Activated naive CD4-positive, alpha-beta T cell treated with anti-CD3 and anti-CD28 coated beads, Interleukin-2, amount 10 ng/mL, durations not matched to agents 7 days and 5 days (primary cell): ENCODE results near the gene FAF1.

ENCODE experiments used
- CTCF ChIA-PET: fragments of 350-600 bp; sonication (Branson Sonifier 250); formaldehyde crosslinking; loops from one replicate; lab custom pipeline; 2021; ENCODE audit warnings: antibody characterized with exemption; lab: Charles Lee
- DNase-seq: peaks from one replicate; pipeline ENCODE4 v3.0.0-alpha.2; 2020
- H3K27ac Mint-ChIP-seq: one replicate; pipeline ENCODE4 v1.8.0; 2021; ENCODE audit warnings: mild to moderate bottlenecking, moderate library complexity, mixed read lengths
- H3K27me3 Mint-ChIP-seq: one replicate; pipeline ENCODE4 v1.8.0; 2021; ENCODE audit warnings: mild to moderate bottlenecking, mixed read lengths
- H3K36me3 Mint-ChIP-seq: one replicate; pipeline ENCODE4 v1.8.0; 2021; ENCODE audit warnings: mixed read lengths
- H3K4me1 Mint-ChIP-seq: one replicate; pipeline ENCODE4 v1.8.0; 2021; ENCODE audit warnings: mixed read lengths
- H3K4me3 Mint-ChIP-seq: one replicate; pipeline ENCODE4 v1.8.0; 2021; ENCODE audit warnings: mild to moderate bottlenecking, moderate library complexity, mixed read lengths
- H3K9me3 Mint-ChIP-seq: one replicate; pipeline ENCODE4 v1.8.0; 2021; ENCODE audit warnings: mixed read lengths

FAF1 gene

DNA sequence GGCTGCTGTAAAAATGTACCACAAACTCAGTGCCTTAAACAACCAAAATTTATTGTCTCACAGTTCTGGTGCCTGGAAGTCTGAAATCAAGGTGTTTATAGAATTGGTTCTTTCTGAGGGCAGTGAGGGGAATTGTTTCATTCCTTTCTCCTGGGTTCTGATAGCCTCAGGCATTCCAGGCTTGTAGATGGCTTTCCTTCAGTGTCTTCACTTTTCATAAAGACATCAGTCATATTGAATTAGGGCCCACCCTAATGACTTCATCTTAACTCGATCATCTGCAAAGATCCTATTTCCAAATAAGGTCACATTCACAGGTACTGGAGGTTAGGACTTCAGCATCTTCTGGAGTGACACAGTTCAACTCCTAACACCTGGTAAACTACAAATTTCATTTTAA, 25.0 kb upstream of the FAF1 start:
- no peak for DNase-seq
- H3K9me3 Mint-ChIP-seq, result no peaks in the 10 kb centered on the region
- CTCF ChIA-PET, result no interaction called here
- H3K27me3 Mint-ChIP-seq, result peaks cover 16% of the 10 kb centered on the region
- H3K36me3 Mint-ChIP-seq, result no peaks in the 10 kb centered on the region
- H3K27ac Mint-ChIP-seq, result no peak overlapping the region
- H3K4me3 Mint-ChIP-seq, result no peak overlapping the region
- H3K4me1 Mint-ChIP-seq, result no peaks in the 10 kb centered on the region

DNA sequence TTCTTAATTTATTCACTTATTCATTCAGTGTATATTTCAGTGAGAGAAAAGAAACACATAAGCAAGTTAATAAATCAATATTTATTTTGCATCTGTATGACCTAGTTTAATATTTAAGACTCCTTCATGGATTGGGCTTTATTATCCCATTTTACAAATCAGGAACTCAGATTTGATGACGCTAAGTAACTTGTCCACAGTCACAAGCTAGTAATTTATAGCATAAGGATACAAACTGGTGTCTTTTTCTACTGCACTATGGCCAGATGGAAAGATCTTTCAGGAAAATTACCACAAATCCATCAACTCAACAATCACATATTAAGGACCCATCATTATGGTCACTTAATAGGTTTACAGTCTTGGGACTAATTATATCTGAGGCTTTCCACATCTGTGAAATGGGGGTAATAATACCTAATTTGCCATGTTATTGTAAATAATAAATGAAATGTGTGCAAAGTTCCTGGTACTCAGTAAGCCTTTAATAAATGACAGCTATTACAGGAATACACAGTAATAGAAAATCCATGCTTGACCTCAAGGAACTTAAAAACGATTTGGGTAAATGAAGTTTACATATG, 23.2 kb upstream of the FAF1 start:
- Mint-ChIP-seq H3K27ac (no peak overlapping the region), H3K27me3 (peaks cover 21% of the 10 kb centered on the region), H3K9me3 (no peaks in the 10 kb centered on the region), H3K4me1 (peaks cover 13% of the 10 kb centered on the region), H3K36me3 (peaks cover 9% of the 10 kb centered on the region), H3K4me3 (no peak overlapping the region)
- DNase-seq, result no peak
- CTCF ChIA-PET, result no interaction called here

DNA sequence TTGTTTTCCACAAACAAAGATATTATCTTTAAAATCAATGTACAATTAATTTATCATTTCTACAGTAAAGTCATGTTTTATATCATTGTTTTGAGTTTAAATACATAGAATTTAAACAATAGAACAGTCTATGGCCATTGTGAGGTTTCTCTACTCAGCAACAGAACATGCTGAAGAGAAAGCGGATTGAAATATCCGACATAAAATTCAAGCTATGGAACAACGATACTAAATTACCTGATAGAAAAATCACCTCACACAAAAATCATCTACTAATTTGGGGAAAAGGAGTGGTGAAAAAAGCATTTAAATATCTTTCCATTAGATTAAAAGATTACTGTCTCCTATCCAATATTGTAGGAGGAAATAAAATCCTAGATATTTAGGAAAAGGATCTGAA, 22.5 kb upstream of the FAF1 start:
- Mint-ChIP-seq H3K27me3 (peaks cover 27% of the 10 kb centered on the region), H3K36me3 (peaks cover 9% of the 10 kb centered on the region), H3K9me3 (no peaks in the 10 kb centered on the region), H3K4me3 (no peak overlapping the region), H3K4me1 (peaks cover 15% of the 10 kb centered on the region), H3K27ac (no peak overlapping the region)
- DNase-seq, result no peak
- CTCF ChIA-PET, result no interaction called here

DNA sequence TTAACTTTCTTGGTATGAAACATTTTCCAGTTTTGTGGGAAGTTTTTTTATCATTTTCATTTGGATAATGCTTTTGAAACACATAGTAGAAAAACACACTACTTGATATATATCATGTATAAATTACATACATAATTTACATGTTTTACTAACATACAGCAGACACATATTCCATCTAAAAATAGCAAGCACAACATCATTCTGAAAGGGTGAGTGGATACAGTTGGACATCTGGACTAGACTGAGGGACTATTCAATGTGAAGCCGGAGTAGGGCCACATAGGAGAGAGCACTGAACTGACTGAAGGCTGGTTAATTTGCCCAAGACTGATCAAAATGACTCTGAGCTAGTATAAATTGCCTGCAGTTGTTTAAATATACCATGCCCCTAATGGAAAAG, 21.7 kb upstream of the FAF1 start:
- no peak for DNase-seq
- peaks cover 17% of the 10 kb centered on the region for H3K4me1 Mint-ChIP-seq
- peaks cover 9% of the 10 kb centered on the region for H3K36me3 Mint-ChIP-seq
- peaks cover 36% of the 10 kb centered on the region for H3K27me3 Mint-ChIP-seq
- no peaks in the 10 kb centered on the region for H3K9me3 Mint-ChIP-seq
- CTCF ChIA-PET, result no interaction called here
- H3K4me3 Mint-ChIP-seq, result no peak overlapping the region
- H3K27ac Mint-ChIP-seq, result no peak overlapping the region

DNA sequence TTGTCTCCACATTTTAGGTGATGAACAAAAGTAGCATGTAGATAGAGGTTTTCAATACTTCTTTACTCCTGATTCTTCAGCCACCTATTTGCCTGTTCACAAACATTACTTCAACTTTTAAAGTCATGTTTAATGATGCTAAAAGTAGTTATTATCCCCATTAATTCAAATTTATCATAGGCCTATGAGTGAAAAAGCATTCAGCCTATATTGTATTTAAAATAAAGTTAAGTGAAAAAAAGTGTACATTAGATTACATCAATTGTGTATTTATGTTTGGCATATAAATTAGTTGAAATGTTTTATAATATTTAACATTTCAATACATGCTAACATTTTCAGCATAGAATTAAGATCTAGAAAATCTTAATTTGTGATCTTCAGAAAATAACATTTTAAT, 20.4 kb upstream of the FAF1 start:
- CTCF ChIA-PET, result no interaction called here
- DNase-seq, result no peak
- Mint-ChIP-seq H3K4me3 (no peak overlapping the region), H3K27ac (no peak overlapping the region), H3K27me3 (peaks cover 39% of the 10 kb centered on the region), H3K36me3 (peaks cover 14% of the 10 kb centered on the region), H3K9me3 (no peaks in the 10 kb centered on the region), H3K4me1 (peaks cover 25% of the 10 kb centered on the region)

DNA sequence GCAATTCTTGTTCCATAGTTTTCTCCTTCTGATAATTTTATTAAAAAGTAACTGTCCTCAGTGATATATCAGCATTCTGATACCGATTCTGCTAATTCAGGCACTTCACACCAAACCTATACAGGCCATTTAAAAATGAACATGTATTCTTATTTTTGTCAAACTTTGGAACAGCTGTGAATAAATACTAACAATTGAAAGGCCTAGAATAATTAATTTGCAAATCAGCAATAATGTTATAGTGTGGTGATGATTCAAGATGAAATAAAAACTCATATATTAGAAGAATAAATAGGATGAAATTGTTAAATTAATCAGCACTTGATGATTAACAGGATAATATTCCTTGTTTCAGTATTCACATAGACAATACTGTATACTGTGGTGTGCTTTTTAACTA, 19.9 kb upstream of the FAF1 start:
- CTCF ChIA-PET, result no interaction called here
- no peak for DNase-seq
- no peak overlapping the region for H3K27ac Mint-ChIP-seq
- H3K4me3 Mint-ChIP-seq, result no peak overlapping the region
- no peaks in the 10 kb centered on the region for H3K9me3 Mint-ChIP-seq
- H3K36me3 Mint-ChIP-seq, result peaks cover 18% of the 10 kb centered on the region
- peaks cover 25% of the 10 kb centered on the region for H3K4me1 Mint-ChIP-seq
- peaks cover 33% of the 10 kb centered on the region for H3K27me3 Mint-ChIP-seq

DNA sequence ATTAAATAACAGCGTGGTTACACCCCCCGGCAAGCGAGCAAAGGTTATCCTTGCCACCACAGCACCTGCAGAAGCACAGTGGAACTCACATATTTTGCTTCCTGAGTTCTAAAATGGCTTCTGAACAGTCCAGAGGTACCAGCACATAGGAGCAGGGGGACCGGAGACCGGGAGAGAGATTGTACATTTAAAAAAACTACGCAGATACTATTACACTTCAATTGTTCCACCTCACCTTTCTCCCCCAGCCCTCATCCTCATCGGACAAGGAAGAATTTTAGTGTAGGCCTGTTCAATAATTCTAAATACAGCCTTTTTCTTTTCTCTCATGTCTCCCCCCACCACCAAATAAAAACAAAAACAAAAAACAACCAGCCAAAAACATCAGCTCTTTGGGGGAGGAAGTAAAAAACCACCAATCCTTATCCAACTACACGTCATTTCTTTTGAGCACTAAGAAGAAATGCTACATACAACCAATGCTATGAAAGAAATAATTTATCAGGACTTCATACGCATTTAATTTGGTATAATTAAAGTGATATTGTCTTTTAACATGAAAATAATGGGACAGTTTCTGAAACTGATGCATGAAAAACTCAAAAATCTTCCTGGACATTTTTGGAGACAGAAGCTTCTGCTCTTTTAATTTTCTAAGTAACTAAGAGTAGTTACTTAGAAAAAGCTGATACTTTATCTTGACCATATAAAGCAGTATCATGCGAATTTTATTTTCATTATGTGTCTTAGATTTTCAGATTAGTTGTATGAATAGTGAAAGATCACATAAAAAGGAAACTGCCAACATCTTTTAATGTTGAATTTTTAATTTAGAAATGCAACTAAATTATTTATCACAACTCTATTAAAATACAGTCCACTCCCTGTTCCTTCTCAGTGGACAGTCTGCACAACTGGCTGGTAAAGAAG, 19.1 kb upstream of the FAF1 start:
- CTCF ChIA-PET, result interaction anchor here (0.8 kb wide), 1 partner anchor 19 kb away, joined by 3 read pairs; the partner anchor contains the start of gene FAF1
- peaks cover 30% of the 10 kb centered on the region for H3K27me3 Mint-ChIP-seq

DNA sequence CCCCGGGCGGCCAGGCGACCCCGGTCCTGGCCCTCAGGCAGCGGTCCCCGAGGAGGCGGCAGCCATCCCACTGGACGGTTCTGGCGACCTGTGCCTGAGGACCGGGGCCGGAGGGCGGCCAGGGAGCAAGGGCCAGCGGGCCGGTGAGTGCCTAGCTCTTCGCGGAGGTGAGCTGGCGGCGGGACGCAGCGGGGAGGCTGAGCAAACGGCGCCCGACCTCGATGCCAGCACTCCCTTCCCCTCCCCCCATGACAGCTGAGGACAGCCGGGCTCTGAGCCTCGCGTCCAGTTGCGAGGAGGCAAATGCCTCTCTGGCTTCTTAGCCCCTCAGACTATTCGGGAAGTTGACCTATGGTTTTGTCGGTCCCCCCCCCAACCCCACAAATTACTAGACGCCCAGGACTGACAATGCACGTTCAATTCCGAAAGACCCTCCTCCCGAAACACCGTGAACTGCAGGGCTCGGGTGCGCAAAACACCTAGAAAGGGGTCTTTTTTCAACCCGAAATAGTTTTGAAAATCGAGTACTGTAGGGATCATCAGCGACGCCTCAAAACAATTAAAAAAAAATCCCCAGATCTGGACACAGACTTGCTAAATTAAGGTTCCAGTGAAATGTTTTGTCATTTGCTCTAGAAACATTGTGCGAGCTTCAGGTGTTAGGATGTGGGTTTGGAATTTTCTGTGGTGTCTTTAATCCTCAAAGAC, 18.2 kb upstream of the FAF1 start:
- H3K36me3 Mint-ChIP-seq, result peaks cover 33% of the 10 kb centered on the region
- peak overlapping the region; percentile 77 for H3K4me3 Mint-ChIP-seq
- DNase-seq, result peak; percentile 60
- H3K27me3 Mint-ChIP-seq, result peaks cover 34% of the 10 kb centered on the region
- peak overlapping the region; percentile 43 for H3K27ac Mint-ChIP-seq
- H3K4me1 Mint-ChIP-seq, result peaks cover 41% of the 10 kb centered on the region
- CTCF ChIA-PET, result interaction anchor here (1.9 kb wide), 1 partner anchor 10 kb away, joined by 8 read pairs; no protein-coding TSS in a partner anchor
- H3K9me3 Mint-ChIP-seq, result no peaks in the 10 kb centered on the region

More for the DNA sequence above, 19.1 kb upstream of the FAF1 start:
- no peaks in the 10 kb centered on the region for H3K9me3 Mint-ChIP-seq
- H3K4me3 Mint-ChIP-seq, result peak overlapping the region; percentile 77
- H3K4me1 Mint-ChIP-seq, result peaks cover 33% of the 10 kb centered on the region
- DNase-seq, result peak; percentile 43
- H3K27ac Mint-ChIP-seq, result peak overlapping the region; percentile 43
- peaks cover 26% of the 10 kb centered on the region for H3K36me3 Mint-ChIP-seq

DNA sequence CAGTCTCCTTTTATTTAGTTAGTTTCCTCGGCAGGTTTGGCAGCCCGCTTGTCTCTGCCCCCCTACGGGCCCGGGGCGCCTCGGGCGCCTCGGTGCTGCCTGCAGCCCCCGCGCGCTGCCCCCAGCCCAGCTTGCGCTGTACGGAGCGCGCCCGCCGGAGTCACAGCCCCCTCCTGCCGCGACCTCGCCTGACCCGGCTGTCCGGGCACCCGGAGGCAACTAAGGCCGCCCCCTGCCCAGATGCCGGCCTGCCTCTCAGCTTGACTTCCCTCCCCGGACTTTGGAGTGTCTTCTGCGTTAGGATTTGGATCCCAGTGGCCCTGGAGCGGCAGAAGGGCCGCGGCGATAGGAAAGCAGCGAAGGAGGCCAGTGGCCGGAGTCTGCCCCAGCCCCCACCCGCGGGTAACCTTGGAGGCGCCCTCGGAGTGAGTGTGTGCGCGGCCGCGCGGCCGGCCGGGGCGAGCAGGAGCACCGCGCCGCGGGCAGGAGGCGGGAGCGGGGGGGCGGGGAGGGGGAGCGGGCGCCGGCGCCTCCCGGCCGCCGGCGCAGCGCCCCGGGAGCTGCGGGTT, 17.6 kb upstream of the FAF1 start:
- CTCF ChIA-PET, result interaction anchor here (1.9 kb wide), 1 partner anchor 9 kb away, joined by 8 read pairs; no protein-coding TSS in a partner anchor
- Mint-ChIP-seq H3K9me3 (no peaks in the 10 kb centered on the region), H3K4me3 (peak overlapping the region; percentile 78), H3K27ac (peak overlapping the region; percentile 68), H3K27me3 (peaks cover 34% of the 10 kb centered on the region), H3K36me3 (peaks cover 36% of the 10 kb centered on the region), H3K4me1 (peaks cover 47% of the 10 kb centered on the region)
- peak; percentile 47 for DNase-seq

DNA sequence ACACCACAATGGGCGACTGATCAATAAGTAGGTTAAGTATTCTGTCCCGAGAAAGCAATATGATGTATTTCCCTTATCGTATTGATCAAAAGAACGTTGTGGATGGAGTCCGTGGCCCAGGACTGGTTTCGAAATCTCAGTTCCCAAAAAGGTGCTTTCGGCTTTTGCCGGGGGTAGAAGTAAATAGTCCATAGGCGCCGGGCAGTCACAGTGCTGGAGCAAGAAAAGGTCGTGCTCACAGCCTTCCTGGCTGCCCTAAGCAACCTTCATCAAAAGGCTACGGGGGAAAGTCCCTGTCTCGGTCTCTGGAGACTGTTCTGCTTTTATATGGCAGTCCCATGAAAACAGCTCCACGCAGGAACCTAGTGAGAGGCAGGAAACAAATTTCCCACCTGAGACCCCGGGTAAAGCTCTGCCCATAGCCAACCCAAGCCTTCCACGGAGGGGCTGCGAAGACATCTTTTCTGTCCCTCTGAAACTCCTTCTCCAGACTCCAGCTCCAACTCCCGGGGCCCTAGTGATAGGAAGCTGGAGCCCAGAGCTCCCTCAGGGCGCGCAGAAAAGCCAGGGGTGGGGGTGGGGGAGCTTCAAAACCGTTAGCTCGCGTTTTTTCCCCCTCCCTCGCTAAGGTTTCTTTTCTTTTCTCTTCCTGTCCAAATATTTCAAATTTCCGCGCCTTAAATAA, 17.0 kb upstream of the FAF1 start:
- Mint-ChIP-seq H3K27me3 (peaks cover 34% of the 10 kb centered on the region), H3K9me3 (no peaks in the 10 kb centered on the region), H3K36me3 (peaks cover 37% of the 10 kb centered on the region), H3K4me1 (peaks cover 49% of the 10 kb centered on the region), H3K27ac (peak overlapping the region; percentile 68), H3K4me3 (peak overlapping the region; percentile 78)
- DNase-seq, result peak; percentile 46
- CTCF ChIA-PET, result interaction anchor here (1.9 kb wide), 1 partner anchor 9 kb away, joined by 8 read pairs; no protein-coding TSS in a partner anchor

DNA sequence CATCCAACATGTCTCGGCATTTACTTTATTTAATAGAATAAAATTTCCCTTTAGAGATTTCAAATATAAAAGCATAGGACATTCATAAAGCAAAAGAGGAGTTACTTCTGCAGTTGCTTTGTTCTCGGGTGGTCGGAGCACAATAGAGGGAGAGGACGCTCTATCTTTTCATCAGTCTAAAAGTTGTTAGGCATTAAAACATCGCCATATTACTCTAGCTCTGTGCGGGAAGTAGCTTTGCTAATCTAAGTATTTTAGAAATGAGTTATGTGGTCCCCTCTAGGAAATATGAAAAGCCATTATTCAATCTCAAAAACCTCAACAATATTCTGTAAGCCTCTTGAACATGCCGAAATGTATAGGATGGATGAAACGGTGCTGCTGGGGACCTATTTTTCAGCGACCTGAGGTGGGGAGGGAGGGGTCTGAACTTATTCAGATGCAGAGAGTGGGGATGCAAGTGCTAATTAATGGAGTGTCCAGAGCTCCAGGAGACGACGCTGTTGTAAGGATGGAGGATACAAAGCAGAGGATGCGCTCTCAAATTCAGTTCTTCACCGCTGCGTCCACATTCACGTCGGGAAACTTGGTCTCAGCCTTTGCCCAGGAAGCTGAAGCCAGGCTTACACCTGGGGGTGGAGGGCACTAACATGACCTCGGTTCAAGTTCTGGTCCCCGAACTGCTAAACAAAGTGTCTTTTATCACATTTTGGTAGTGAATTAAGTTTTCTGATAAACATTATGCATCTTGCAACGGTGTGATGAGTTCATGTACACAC, 16.2 kb upstream of the FAF1 start:
- H3K36me3 Mint-ChIP-seq, result peaks cover 42% of the 10 kb centered on the region
- peak overlapping the region; percentile 78 for H3K4me3 Mint-ChIP-seq
- peak; percentile 21 for DNase-seq
- CTCF ChIA-PET, result interaction anchor here (1.9 kb wide), 1 partner anchor 8 kb away, joined by 8 read pairs; no protein-coding TSS in a partner anchor
- H3K4me1 Mint-ChIP-seq, result peaks cover 55% of the 10 kb centered on the region
- no peaks in the 10 kb centered on the region for H3K9me3 Mint-ChIP-seq
- H3K27me3 Mint-ChIP-seq, result peaks cover 34% of the 10 kb centered on the region
- H3K27ac Mint-ChIP-seq, result peak overlapping the region; percentile 30

DNA sequence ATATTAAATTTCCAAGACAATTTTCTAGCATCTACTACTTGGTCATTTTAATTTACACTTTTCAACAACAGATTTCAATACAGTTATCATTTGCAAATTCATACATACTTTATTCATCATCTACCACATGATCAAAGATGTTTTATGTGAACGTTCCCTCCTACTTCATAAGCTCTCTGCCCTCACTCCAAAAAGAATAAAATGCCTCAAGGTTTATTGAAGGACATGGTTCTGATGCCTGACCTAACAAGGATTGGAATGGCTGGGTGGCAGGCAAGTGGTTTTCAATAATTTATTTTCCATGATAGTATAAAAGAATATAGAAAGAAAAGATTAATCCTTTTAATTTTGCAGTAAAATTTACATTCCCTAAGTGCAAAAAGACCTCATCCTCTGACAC, 15.4 kb upstream of the FAF1 start:
- Mint-ChIP-seq H3K4me1 (peaks cover 61% of the 10 kb centered on the region), H3K36me3 (peaks cover 50% of the 10 kb centered on the region), H3K27me3 (peaks cover 34% of the 10 kb centered on the region), H3K9me3 (no peaks in the 10 kb centered on the region), H3K4me3 (no peak overlapping the region), H3K27ac (no peak overlapping the region)
- no peak for DNase-seq
- CTCF ChIA-PET, result no interaction called here

DNA sequence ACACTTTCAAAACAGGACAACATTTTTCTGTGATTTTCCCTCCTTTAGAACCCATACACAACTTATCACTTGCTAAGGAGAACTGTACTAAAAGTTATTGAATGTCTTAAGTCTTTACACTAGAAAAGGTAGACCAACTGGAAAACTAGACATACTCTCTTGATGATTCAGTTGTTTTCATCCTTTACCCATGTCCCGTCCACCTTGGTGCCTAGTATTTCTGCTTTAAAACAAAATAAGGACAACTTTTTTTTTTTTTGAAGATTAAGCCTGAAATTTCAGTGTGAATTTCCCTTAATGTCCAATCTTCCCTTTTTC, 14.5 kb upstream of the FAF1 start:
- Mint-ChIP-seq H3K9me3 (no peaks in the 10 kb centered on the region), H3K27ac (no peak overlapping the region), H3K4me3 (no peak overlapping the region), H3K36me3 (peaks cover 57% of the 10 kb centered on the region), H3K27me3 (peaks cover 34% of the 10 kb centered on the region), H3K4me1 (peaks cover 61% of the 10 kb centered on the region)
- DNase-seq, result no peak
- CTCF ChIA-PET, result no interaction called here
